ENCODE measurements around the gene B4GALNT1.

Gene B4GALNT1

GRCh38 chr12:57630891-57631433 is 2.0 kb downstream of the B4GALNT1 start:
- 47% methylated on average over 5 of the region's 6 CpGs for WGBS

GRCh38 chr12:57629897-57630471 is 3.0 kb downstream of the B4GALNT1 start:
- H2AFZ ChIP-seq (ENCODE audit: low read depth, low read length) = no peak overlapping the region
- H3K27me3 ChIP-seq (ENCODE audit: control insufficient read depth in 1 of 2, insufficient read depth in 1 of 2, low read length in 2 of 2) = peaks cover 84 to 88% of the 10 kb centered on the region in 2 experiments
- no peak for DNase-seq
- no peak overlapping the region for H4K91ac ChIP-seq (ENCODE audit: low read length)
- H2AK5ac ChIP-seq (ENCODE audit: low read length, severe bottlenecking) = no peak overlapping the region
- no peaks in the 10 kb centered on the region for H3K9me3 ChIP-seq (ENCODE audit: control insufficient read depth, low read length)
- H3K14ac ChIP-seq (ENCODE audit: low read length in 2 of 2) = no peak overlapping the region
- no peak overlapping the region for H3K4ac ChIP-seq (ENCODE audit: low read depth in 1 of 2, low read length in 2 of 2)
- no peak overlapping the region for H3K9ac ChIP-seq (ENCODE audit: low read length)
- no peak overlapping the region for H3K4me3 ChIP-seq (ENCODE audit: insufficient read depth in 1 of 2, low read depth in 1 of 2, low read length in 2 of 2)
- 60% methylated on average over 5 of the region's 5 CpGs for WGBS
- no peak overlapping the region for H2BK120ac ChIP-seq (ENCODE audit: low read depth, low read length)
- no peak overlapping the region for H2BK5ac ChIP-seq (ENCODE audit: low read depth, low read length, poor library complexity, severe bottlenecking)
- no peak overlapping the region for H2BK12ac ChIP-seq (ENCODE audit: low read length in 2 of 2)
- no peak overlapping the region for H3K27ac ChIP-seq (ENCODE audit: low read length, poor library complexity, severe bottlenecking)
- H3K4me1 ChIP-seq (ENCODE audit: control insufficient read depth, insufficient read depth, low read depth, low read length) = peaks cover 24% of the 10 kb centered on the region
- H2BK15ac ChIP-seq (ENCODE audit: low read depth, poor library complexity, severe bottlenecking) = no peak overlapping the region
- no peaks in the 10 kb centered on the region for H3K79me1 ChIP-seq (replicated peaks; ENCODE audit: low read length, poor library complexity, severe bottlenecking)
- no peak overlapping the region for H3K18ac ChIP-seq (ENCODE audit: low read depth in 1 of 2, low read length in 2 of 2)
- H3K36me3 ChIP-seq (ENCODE audit: control insufficient read depth in 1 of 2, insufficient read depth in 2 of 2, low read depth in 1 of 2, low read length in 2 of 2) = no peaks in the 10 kb centered on the region
- no peak overlapping the region for H3K23ac ChIP-seq (ENCODE audit: low read length in 2 of 2)
- no peak overlapping the region for H4K8ac ChIP-seq (ENCODE audit: low read length)
- no peak overlapping the region for H3K4me2 ChIP-seq (ENCODE audit: low read length, poor library complexity, severe bottlenecking)

More at GRCh38 chr12:57630891-57631433, 2.0 kb downstream of the B4GALNT1 start:
- no peak overlapping the region for H3K27ac ChIP-seq (ENCODE audit: low read length, poor library complexity, severe bottlenecking)
- peaks cover 81 to 83% of the 10 kb centered on the region in 2 experiments for H3K27me3 ChIP-seq (ENCODE audit: control insufficient read depth in 1 of 2, insufficient read depth in 1 of 2, low read length in 2 of 2)
- H3K4me3 ChIP-seq (ENCODE audit: insufficient read depth in 1 of 2, low read depth in 1 of 2, low read length in 2 of 2) = peak overlapping the region in 1 of 2 experiments; percentile 5
- no peak overlapping the region for H3K4ac ChIP-seq (ENCODE audit: low read depth in 1 of 2, low read length in 2 of 2)
- no peak overlapping the region for H2AK5ac ChIP-seq (ENCODE audit: low read length, severe bottlenecking)
- H3K9ac ChIP-seq (ENCODE audit: low read length) = no peak overlapping the region
- no peak overlapping the region for H2AFZ ChIP-seq (ENCODE audit: low read depth, low read length)
- H2BK12ac ChIP-seq (ENCODE audit: low read length in 2 of 2) = no peak overlapping the region
- peaks cover 24% of the 10 kb centered on the region for H3K4me1 ChIP-seq (ENCODE audit: control insufficient read depth, insufficient read depth, low read depth, low read length)
- H3K23ac ChIP-seq (ENCODE audit: low read length in 2 of 2) = no peak overlapping the region
- H3K14ac ChIP-seq (ENCODE audit: low read length in 2 of 2) = no peak overlapping the region
- no peak overlapping the region for H3K4me2 ChIP-seq (ENCODE audit: low read length, poor library complexity, severe bottlenecking)
- no peak overlapping the region for H4K91ac ChIP-seq (ENCODE audit: low read length)
- H3K9me3 ChIP-seq (ENCODE audit: control insufficient read depth, low read length) = no peaks in the 10 kb centered on the region
- no peak overlapping the region for H2BK120ac ChIP-seq (ENCODE audit: low read depth, low read length)
- no peak overlapping the region for H2BK15ac ChIP-seq (ENCODE audit: low read depth, poor library complexity, severe bottlenecking)
- DNase-seq = no peak
- H3K18ac ChIP-seq (ENCODE audit: low read depth in 1 of 2, low read length in 2 of 2) = no peak overlapping the region
- no peak overlapping the region for H4K8ac ChIP-seq (ENCODE audit: low read length)
- H2BK5ac ChIP-seq (ENCODE audit: low read depth, low read length, poor library complexity, severe bottlenecking) = no peak overlapping the region
- no peaks in the 10 kb centered on the region for H3K36me3 ChIP-seq (ENCODE audit: control insufficient read depth in 1 of 2, insufficient read depth in 2 of 2, low read depth in 1 of 2, low read length in 2 of 2)
- no peaks in the 10 kb centered on the region for H3K79me1 ChIP-seq (replicated peaks; ENCODE audit: low read length, poor library complexity, severe bottlenecking)

DNA sequence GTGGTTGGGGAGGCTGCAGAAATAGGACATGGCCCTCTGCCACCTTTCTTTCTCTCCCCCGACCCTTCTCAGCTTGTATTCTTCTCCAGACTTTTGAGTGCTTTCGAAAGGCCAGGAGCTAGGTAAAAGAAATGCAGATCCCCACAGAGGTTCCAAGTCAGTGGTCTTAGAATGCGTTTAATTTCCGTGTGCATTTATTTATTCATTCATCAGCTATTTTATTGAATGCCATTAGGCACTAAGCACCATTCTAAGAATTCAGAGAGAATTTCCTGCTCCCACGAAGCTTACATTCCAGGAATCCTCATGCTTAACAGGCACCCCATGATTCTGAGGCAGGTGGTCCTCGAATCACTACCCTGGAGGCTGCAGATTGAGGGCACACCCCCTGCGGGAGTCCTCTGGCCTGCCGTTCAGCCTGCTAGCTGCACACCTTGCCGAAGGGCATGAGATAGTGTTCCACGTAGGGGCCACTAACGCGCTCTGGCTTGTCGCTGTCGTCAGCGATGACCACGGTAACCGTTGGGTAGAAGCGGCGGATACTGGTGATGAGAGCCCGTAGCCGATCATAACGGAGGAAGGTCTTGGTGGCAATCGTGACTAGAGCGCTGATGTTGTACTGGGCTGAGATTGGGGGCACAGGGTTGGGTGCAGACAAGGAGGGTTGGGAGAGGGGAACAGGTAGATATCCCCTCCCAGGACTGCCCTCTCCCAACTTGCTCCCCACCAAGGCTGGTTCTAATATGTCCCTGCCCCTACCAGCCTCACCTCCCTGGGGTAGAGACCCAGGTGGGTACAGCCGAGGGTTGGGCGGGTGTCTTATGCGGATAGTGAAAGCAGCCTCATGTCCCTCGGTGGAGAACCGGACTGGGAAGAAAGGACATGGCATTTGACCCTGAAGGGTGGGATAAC is 4.5 kb downstream of the B4GALNT1 start:
- H3K23ac ChIP-seq (ENCODE audit: low read length in 2 of 2) = no peak overlapping the region
- no peak overlapping the region for H2AK5ac ChIP-seq (ENCODE audit: low read length, severe bottlenecking)
- no peak overlapping the region for H4K8ac ChIP-seq (ENCODE audit: low read length)
- H3K18ac ChIP-seq (ENCODE audit: low read depth in 1 of 2, low read length in 2 of 2) = no peak overlapping the region
- H4K91ac ChIP-seq (ENCODE audit: low read length) = no peak overlapping the region
- no peak overlapping the region for H3K4ac ChIP-seq (ENCODE audit: low read depth in 1 of 2, low read length in 2 of 2)
- H3K79me1 ChIP-seq (replicated peaks; ENCODE audit: low read length, poor library complexity, severe bottlenecking) = no peaks in the 10 kb centered on the region
- H2BK15ac ChIP-seq (ENCODE audit: low read depth, poor library complexity, severe bottlenecking) = no peak overlapping the region
- no peak overlapping the region for H2BK120ac ChIP-seq (ENCODE audit: low read depth, low read length)
- H2AFZ ChIP-seq (ENCODE audit: low read depth, low read length) = no peak overlapping the region
- no peaks in the 10 kb centered on the region for H3K9me3 ChIP-seq (ENCODE audit: control insufficient read depth, low read length)
- no peak overlapping the region for H2BK12ac ChIP-seq (ENCODE audit: low read length in 2 of 2)
- H2BK5ac ChIP-seq (ENCODE audit: low read depth, low read length, poor library complexity, severe bottlenecking) = no peak overlapping the region
- peaks cover 24% of the 10 kb centered on the region for H3K4me1 ChIP-seq (ENCODE audit: control insufficient read depth, insufficient read depth, low read depth, low read length)
- no peak overlapping the region for H3K4me3 ChIP-seq (ENCODE audit: insufficient read depth in 1 of 2, low read depth in 1 of 2, low read length in 2 of 2)
- H3K4me2 ChIP-seq (ENCODE audit: low read length, poor library complexity, severe bottlenecking) = no peak overlapping the region
- no peak overlapping the region for H3K14ac ChIP-seq (ENCODE audit: low read length in 2 of 2)
- no peaks in the 10 kb centered on the region for H3K36me3 ChIP-seq (ENCODE audit: control insufficient read depth in 1 of 2, insufficient read depth in 2 of 2, low read depth in 1 of 2, low read length in 2 of 2)
- peaks cover 89 to 96% of the 10 kb centered on the region in 2 experiments for H3K27me3 ChIP-seq (ENCODE audit: control insufficient read depth in 1 of 2, insufficient read depth in 1 of 2, low read length in 2 of 2)
- no peak overlapping the region for H3K27ac ChIP-seq (ENCODE audit: low read length, poor library complexity, severe bottlenecking)
- no peak for DNase-seq
- H3K9ac ChIP-seq (ENCODE audit: low read length) = no peak overlapping the region
- WGBS = 50% methylated on average over 26 of the region's 29 CpGs

Measured in mesenchymal stem cell (in vitro differentiated cells and primary cell).